ENCODE results near the gene NUDCD3.
"Not testable (repeated sequence)": the region's sequence is repeated elsewhere in the genome, so short reads cannot be mapped to it uniquely, and the experiment has no call there.

Gene NUDCD3

DNA sequence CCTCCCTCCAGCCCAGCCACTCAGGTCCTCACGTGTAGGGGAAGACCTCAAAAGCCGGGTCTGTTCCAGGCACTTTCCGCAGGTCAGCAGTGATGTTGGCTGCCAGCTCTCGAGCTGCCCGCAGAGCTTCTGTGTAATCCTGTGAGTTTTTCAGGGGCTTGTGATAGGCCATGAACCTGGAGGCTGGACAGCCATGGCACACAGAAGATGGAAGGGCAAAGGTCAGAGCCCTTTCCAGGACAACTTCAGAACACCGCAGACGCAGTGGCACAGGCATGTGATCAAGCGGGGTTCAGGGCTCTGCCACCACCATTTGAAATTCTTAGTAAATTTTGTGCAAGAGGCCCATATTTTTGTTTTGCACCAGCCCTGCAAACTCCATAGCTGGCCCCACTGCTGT is 26.7 kb upstream of the NUDCD3 start:
- Histone ChIP-seq H3K9me3 (ENCODE audit: control insufficient read depth in 2 of 2, low read length in 2 of 2) (no peaks in the 10 kb centered on the region), H3K4me3 (ENCODE audit: low read length in 2 of 2) (no peak overlapping the region), H3K4me1 (ENCODE audit: control insufficient read depth in 2 of 2, insufficient read depth in 2 of 2, low read length in 2 of 2) (no peaks in the 10 kb centered on the region), H3K27ac (ENCODE audit: low read depth in 2 of 2, low read length in 2 of 2) (no peak overlapping the region), H3K27me3 (ENCODE audit: control insufficient read depth in 2 of 2, insufficient read depth in 2 of 2, low read length in 2 of 2) (no peaks in the 10 kb centered on the region), H3K36me3 (ENCODE audit: control insufficient read depth in 2 of 2, insufficient read depth in 2 of 2, low read length in 2 of 2) (no peaks in the 10 kb centered on the region), H3K9ac (ENCODE audit: low read depth in 1 of 2, low read length in 2 of 2) (no peak overlapping the region)

GRCh38 chr7:44515590-44516268 is 25.3 kb upstream of the NUDCD3 start:
- Histone ChIP-seq H3K9me3 (ENCODE audit: control insufficient read depth in 2 of 2, low read length in 2 of 2) (no peaks in the 10 kb centered on the region), H3K27me3 (ENCODE audit: control insufficient read depth in 2 of 2, insufficient read depth in 2 of 2, low read length in 2 of 2) (no peaks in the 10 kb centered on the region), H3K27ac (ENCODE audit: low read depth in 2 of 2, low read length in 2 of 2) (no peak overlapping the region), H3K4me3 (ENCODE audit: low read length in 2 of 2) (no peak overlapping the region), H3K36me3 (ENCODE audit: control insufficient read depth in 2 of 2, insufficient read depth in 2 of 2, low read length in 2 of 2) (no peaks in the 10 kb centered on the region), H3K9ac (ENCODE audit: low read depth in 1 of 2, low read length in 2 of 2) (no peak overlapping the region), H3K4me1 (ENCODE audit: control insufficient read depth in 2 of 2, insufficient read depth in 2 of 2, low read length in 2 of 2) (no peaks in the 10 kb centered on the region)

- Histone ChIP-seq H3K27me3 (ENCODE audit: control insufficient read depth in 2 of 2, insufficient read depth in 2 of 2, low read length in 2 of 2) (no peaks in the 10 kb centered on the region), H3K4me3 (ENCODE audit: low read length in 2 of 2) (no peak overlapping the region), H3K9me3 (ENCODE audit: control insufficient read depth in 2 of 2, low read length in 2 of 2) (no peaks in the 10 kb centered on the region), H3K36me3 (ENCODE audit: control insufficient read depth in 2 of 2, insufficient read depth in 2 of 2, low read length in 2 of 2) (no peaks in the 10 kb centered on the region), H3K27ac (ENCODE audit: low read depth in 2 of 2, low read length in 2 of 2) (no peak overlapping the region), H3K4me1 (ENCODE audit: control insufficient read depth in 2 of 2, insufficient read depth in 2 of 2, low read length in 2 of 2) (no peaks in the 10 kb centered on the region), H3K9ac (ENCODE audit: low read depth in 1 of 2, low read length in 2 of 2) (no peak overlapping the region)
Measured at GRCh38 chr7:44512736-44513135, 22.3 kb upstream of the NUDCD3 start.

DNA sequence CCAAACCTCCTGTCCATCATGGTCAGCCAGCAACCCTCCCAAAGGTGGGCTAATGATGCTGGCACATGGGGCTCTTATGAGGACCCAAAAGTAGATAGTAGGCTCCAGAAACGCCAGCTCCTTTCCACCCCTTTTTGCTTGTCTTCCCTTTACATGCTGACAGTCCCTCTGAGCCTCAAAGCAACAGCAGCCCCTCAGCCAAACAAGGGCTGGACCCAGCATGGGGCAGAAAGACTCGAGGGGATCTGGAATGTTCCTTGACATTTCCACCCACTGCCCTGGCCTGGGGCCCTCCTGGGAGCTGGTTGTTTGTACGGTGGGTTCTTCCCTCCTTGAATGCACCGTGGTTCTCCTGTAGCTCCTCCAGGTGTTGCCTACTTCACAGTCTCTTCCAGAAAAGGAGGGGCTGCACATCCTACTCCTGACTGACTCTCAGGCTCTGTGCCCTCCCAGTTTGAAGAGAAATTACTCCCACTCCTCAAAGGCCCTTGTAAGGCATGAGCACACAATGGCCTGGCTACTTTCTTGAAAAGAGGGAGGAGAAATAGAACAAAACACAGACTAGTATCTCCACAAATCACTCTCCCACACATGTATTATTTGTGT is 21.5 kb upstream of the NUDCD3 start:
- Histone ChIP-seq H3K4me3 (ENCODE audit: low read length in 2 of 2) (no peak overlapping the region), H3K9ac (ENCODE audit: low read depth in 1 of 2, low read length in 2 of 2) (no peak overlapping the region), H3K36me3 (ENCODE audit: control insufficient read depth in 2 of 2, insufficient read depth in 2 of 2, low read length in 2 of 2) (no peaks in the 10 kb centered on the region), H3K27me3 (ENCODE audit: control insufficient read depth in 2 of 2, insufficient read depth in 2 of 2, low read length in 2 of 2) (no peaks in the 10 kb centered on the region), H3K9me3 (ENCODE audit: control insufficient read depth in 2 of 2, low read length in 2 of 2) (no peaks in the 10 kb centered on the region), H3K4me1 (ENCODE audit: control insufficient read depth in 2 of 2, insufficient read depth in 2 of 2, low read length in 2 of 2) (no peaks in the 10 kb centered on the region), H3K27ac (ENCODE audit: low read depth in 2 of 2, low read length in 2 of 2) (no peak overlapping the region)

- Histone ChIP-seq H3K9ac (ENCODE audit: low read depth in 1 of 2, low read length in 2 of 2) (no peak overlapping the region), H3K4me1 (ENCODE audit: control insufficient read depth in 2 of 2, insufficient read depth in 2 of 2, low read length in 2 of 2) (no peaks in the 10 kb centered on the region), H3K27ac (ENCODE audit: low read depth in 2 of 2, low read length in 2 of 2) (no peak overlapping the region), H3K27me3 (ENCODE audit: control insufficient read depth in 2 of 2, insufficient read depth in 2 of 2, low read length in 2 of 2) (no peaks in the 10 kb centered on the region), H3K36me3 (ENCODE audit: control insufficient read depth in 2 of 2, insufficient read depth in 2 of 2, low read length in 2 of 2) (no peaks in the 10 kb centered on the region), H3K4me3 (ENCODE audit: low read length in 2 of 2) (no peak overlapping the region), H3K9me3 (ENCODE audit: control insufficient read depth in 2 of 2, low read length in 2 of 2) (no peaks in the 10 kb centered on the region)
Measured at GRCh38 chr7:44511236-44511635, 20.8 kb upstream of the NUDCD3 start.

- H3K27ac ChIP-seq (ENCODE audit: low read depth in 2 of 2, low read length in 2 of 2), result no peak overlapping the region
- H3K4me1 ChIP-seq (ENCODE audit: control insufficient read depth in 2 of 2, insufficient read depth in 2 of 2, low read length in 2 of 2), result no peaks in the 10 kb centered on the region
- H3K27me3 ChIP-seq (ENCODE audit: control insufficient read depth in 2 of 2, insufficient read depth in 2 of 2, low read length in 2 of 2), result no peaks in the 10 kb centered on the region
- no peak overlapping the region for H3K4me3 ChIP-seq (ENCODE audit: low read length in 2 of 2)
- no peak overlapping the region for H3K9ac ChIP-seq (ENCODE audit: low read depth in 1 of 2, low read length in 2 of 2)
- H3K36me3 ChIP-seq (ENCODE audit: control insufficient read depth in 2 of 2, insufficient read depth in 2 of 2, low read length in 2 of 2), result no peaks in the 10 kb centered on the region
- H3K9me3 ChIP-seq (ENCODE audit: control insufficient read depth in 2 of 2, low read length in 2 of 2), result no peaks in the 10 kb centered on the region
Measured at GRCh38 chr7:44508328-44509030, 18.0 kb upstream of the NUDCD3 start.

- not testable (repeated sequence) for H3K9ac ChIP-seq (ENCODE audit: low read depth in 1 of 2, low read length in 2 of 2); H3K4me1 ChIP-seq (ENCODE audit: control insufficient read depth in 2 of 2, insufficient read depth in 2 of 2, low read length in 2 of 2); H3K4me3 ChIP-seq (ENCODE audit: low read length in 2 of 2); H3K9me3 ChIP-seq (ENCODE audit: control insufficient read depth in 2 of 2, low read length in 2 of 2); H3K27me3 ChIP-seq (ENCODE audit: control insufficient read depth in 2 of 2, insufficient read depth in 2 of 2, low read length in 2 of 2); H3K27ac ChIP-seq (ENCODE audit: low read depth in 2 of 2, low read length in 2 of 2); H3K36me3 ChIP-seq (ENCODE audit: control insufficient read depth in 2 of 2, insufficient read depth in 2 of 2, low read length in 2 of 2)
Measured at GRCh38 chr7:44506592-44507288, 16.3 kb upstream of the NUDCD3 start.

- Histone ChIP-seq H3K4me1 (ENCODE audit: control insufficient read depth in 2 of 2, insufficient read depth in 2 of 2, low read length in 2 of 2) (no peaks in the 10 kb centered on the region), H3K36me3 (ENCODE audit: control insufficient read depth in 2 of 2, insufficient read depth in 2 of 2, low read length in 2 of 2) (no peaks in the 10 kb centered on the region), H3K4me3 (ENCODE audit: low read length in 2 of 2) (no peak overlapping the region)
Measured at GRCh38 chr7:44505595-44505994, 15.1 kb upstream of the NUDCD3 start.

GRCh38 chr7:44498230-44498954 is 7.9 kb upstream of the NUDCD3 start:
- Histone ChIP-seq H3K9me3 (ENCODE audit: control insufficient read depth in 2 of 2, low read length in 2 of 2) (no peaks in the 10 kb centered on the region), H3K9ac (ENCODE audit: low read depth in 1 of 2, low read length in 2 of 2) (no peak overlapping the region), H3K27ac (ENCODE audit: low read depth in 2 of 2, low read length in 2 of 2) (no peak overlapping the region), H3K4me1 (ENCODE audit: control insufficient read depth in 2 of 2, insufficient read depth in 2 of 2, low read length in 2 of 2) (no peaks in the 10 kb centered on the region), H3K36me3 (ENCODE audit: control insufficient read depth in 2 of 2, insufficient read depth in 2 of 2, low read length in 2 of 2) (no peaks in the 10 kb centered on the region), H3K4me3 (ENCODE audit: low read length in 2 of 2) (no peak overlapping the region), H3K27me3 (ENCODE audit: control insufficient read depth in 2 of 2, insufficient read depth in 2 of 2, low read length in 2 of 2) (peaks cover 0 to 1% of the 10 kb centered on the region in 2 donors)

More at GRCh38 chr7:44505595-44505994, 15.1 kb upstream of the NUDCD3 start:
- H3K9me3 ChIP-seq (ENCODE audit: control insufficient read depth in 2 of 2, low read length in 2 of 2), result no peaks in the 10 kb centered on the region
- H3K9ac ChIP-seq (ENCODE audit: low read depth in 1 of 2, low read length in 2 of 2), result no peak overlapping the region
- H3K27ac ChIP-seq (ENCODE audit: low read depth in 2 of 2, low read length in 2 of 2), result no peak overlapping the region
- peaks cover 0 to 2% of the 10 kb centered on the region in 2 donors for H3K27me3 ChIP-seq (ENCODE audit: control insufficient read depth in 2 of 2, insufficient read depth in 2 of 2, low read length in 2 of 2)

Data from mucosa of rectum (tissue), 2 donors.